ENCODE data around the gene SLC5A1.

- TF ChIP-seq, protein P1, sequence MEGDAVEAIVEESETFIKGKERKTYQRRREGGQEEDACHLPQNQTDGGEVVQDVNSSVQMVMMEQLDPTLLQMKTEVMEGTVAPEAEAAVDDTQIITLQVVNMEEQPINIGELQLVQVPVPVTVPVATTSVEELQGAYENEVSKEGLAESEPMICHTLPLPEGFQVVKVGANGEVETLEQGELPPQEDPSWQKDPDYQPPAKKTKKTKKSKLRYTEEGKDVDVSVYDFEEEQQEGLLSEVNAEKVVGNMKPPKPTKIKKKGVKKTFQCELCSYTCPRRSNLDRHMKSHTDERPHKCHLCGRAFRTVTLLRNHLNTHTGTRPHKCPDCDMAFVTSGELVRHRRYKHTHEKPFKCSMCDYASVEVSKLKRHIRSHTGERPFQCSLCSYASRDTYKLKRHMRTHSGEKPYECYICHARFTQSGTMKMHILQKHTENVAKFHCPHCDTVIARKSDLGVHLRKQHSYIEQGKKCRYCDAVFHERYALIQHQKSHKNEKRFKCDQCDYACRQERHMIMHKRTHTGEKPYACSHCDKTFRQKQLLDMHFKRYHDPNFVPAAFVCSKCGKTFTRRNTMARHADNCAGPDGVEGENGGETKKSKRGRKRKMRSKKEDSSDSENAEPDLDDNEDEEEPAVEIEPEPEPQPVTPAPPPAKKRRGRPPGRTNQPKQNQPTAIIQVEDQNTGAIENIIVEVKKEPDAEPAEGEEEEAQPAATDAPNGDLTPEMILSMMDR (IDR thresholded peaks at IDR 0.05) = no peak
- no peak for TF ChIP-seq POLR2AphosphoS5 (IDR thresholded peaks at IDR 0.05)
These were observed 24.6 kb downstream of the SLC5A1 start for GRCh38 chr22:32067613-32068012.

Measured in gastroesophageal sphincter (tissue), 3 donors.